HFFc6 (cell line): ENCODE data around the gene TRIM69. TPM values are rescaled to one million over a fixed set of nuclear protein-coding genes. Genes with fewer than 3 reads are reported as not detected.

ENCODE experiments used
- DNase-seq: peaks from one replicate; pipeline ENCODE4 v3.0.0-alpha.2; 2018
- H3K27ac Mint-ChIP-seq: 2 replicates; pipeline ENCODE4 v1.8.0; 2020; ENCODE audit warnings: mild to moderate bottlenecking, mixed read lengths
- H3K27me3 Mint-ChIP-seq: 2 replicates; pipeline ENCODE4 v1.8.0; 2021; ENCODE audit warnings: mild to moderate bottlenecking, moderate library complexity, mixed read lengths; ENCODE audit not compliant: insufficient read depth
- H3K36me3 Mint-ChIP-seq: 2 replicates; pipeline ENCODE4 v1.8.0; 2021; ENCODE audit warnings: low read depth, mixed read lengths
- H3K4me1 Mint-ChIP-seq: 2 replicates; pipeline ENCODE4 v1.8.0; 2020; ENCODE audit warnings: low read depth, mixed read lengths
- H3K4me3 Mint-ChIP-seq: 2 replicates; pipeline ENCODE4 v1.8.0; 2020; ENCODE audit warnings: mild to moderate bottlenecking, moderate library complexity, mixed read lengths
- H3K9me3 Mint-ChIP-seq: 2 replicates; pipeline ENCODE4 v1.8.0; 2020; ENCODE audit warnings: mild to moderate bottlenecking, mixed read lengths
- total RNA-seq, 6 experiments: library from RNA; stranded (reverse); fragmentation: NEBNext Ultra II Directional; extraction: Animal tissue kit (Norgen Biotek cat#: 25700); gene quantifications; 2 replicates in 1 of 6; 3 replicates in 5 of 6; pipeline ENCODE4 v1.2.3, GENCODE V29; 2021
- TF ChIP-seq, protein P1 (sequence below): fragments of 200-600 bp; sonication (generic); IDR thresholded peaks from 2 replicates; pipeline ENCODE4 v1.5.0; 2021; ENCODE audit warnings: antibody characterized with exemption, mild to moderate bottlenecking

TRIM69 gene
- total RNA-seq, 6 experiments from 2014 or later = 7.2 to 8.7 (median 8.3) TPM

GRCh38 chr15:44801364-44801763 is 65.0 kb downstream of the TRIM69 start:
- H3K27me3 Mint-ChIP-seq = peaks cover 19% of the 10 kb centered on the region
- DNase-seq = no peak
- H3K27ac Mint-ChIP-seq = no peak overlapping the region
- no peaks in the 10 kb centered on the region for H3K9me3 Mint-ChIP-seq
- no peaks in the 10 kb centered on the region for H3K4me1 Mint-ChIP-seq
- TF ChIP-seq, protein P1, sequence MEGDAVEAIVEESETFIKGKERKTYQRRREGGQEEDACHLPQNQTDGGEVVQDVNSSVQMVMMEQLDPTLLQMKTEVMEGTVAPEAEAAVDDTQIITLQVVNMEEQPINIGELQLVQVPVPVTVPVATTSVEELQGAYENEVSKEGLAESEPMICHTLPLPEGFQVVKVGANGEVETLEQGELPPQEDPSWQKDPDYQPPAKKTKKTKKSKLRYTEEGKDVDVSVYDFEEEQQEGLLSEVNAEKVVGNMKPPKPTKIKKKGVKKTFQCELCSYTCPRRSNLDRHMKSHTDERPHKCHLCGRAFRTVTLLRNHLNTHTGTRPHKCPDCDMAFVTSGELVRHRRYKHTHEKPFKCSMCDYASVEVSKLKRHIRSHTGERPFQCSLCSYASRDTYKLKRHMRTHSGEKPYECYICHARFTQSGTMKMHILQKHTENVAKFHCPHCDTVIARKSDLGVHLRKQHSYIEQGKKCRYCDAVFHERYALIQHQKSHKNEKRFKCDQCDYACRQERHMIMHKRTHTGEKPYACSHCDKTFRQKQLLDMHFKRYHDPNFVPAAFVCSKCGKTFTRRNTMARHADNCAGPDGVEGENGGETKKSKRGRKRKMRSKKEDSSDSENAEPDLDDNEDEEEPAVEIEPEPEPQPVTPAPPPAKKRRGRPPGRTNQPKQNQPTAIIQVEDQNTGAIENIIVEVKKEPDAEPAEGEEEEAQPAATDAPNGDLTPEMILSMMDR = no peak
- no peak overlapping the region for H3K4me3 Mint-ChIP-seq
- no peaks in the 10 kb centered on the region for H3K36me3 Mint-ChIP-seq

GRCh38 chr15:44801797-44802196 is 65.5 kb downstream of the TRIM69 start:
- DNase-seq = no peak
- Mint-ChIP-seq H3K4me1 (no peaks in the 10 kb centered on the region), H3K27ac (no peak overlapping the region), H3K4me3 (no peak overlapping the region), H3K36me3 (no peaks in the 10 kb centered on the region), H3K27me3 (peaks cover 19% of the 10 kb centered on the region), H3K9me3 (no peaks in the 10 kb centered on the region)
- TF ChIP-seq, protein P1 = no peak

GRCh38 chr15:44802336-44802735 is 66.0 kb downstream of the TRIM69 start:
- TF ChIP-seq, protein P1 = no peak
- no peak for DNase-seq
- Mint-ChIP-seq H3K4me1 (no peaks in the 10 kb centered on the region), H3K27me3 (peaks cover 19% of the 10 kb centered on the region), H3K4me3 (no peak overlapping the region), H3K9me3 (no peaks in the 10 kb centered on the region), H3K27ac (no peak overlapping the region), H3K36me3 (no peaks in the 10 kb centered on the region)

- no peak overlapping the region for H3K4me3 Mint-ChIP-seq
- H3K9me3 Mint-ChIP-seq = no peaks in the 10 kb centered on the region
- DNase-seq = no peak
- H3K4me1 Mint-ChIP-seq = no peaks in the 10 kb centered on the region
- no peaks in the 10 kb centered on the region for H3K36me3 Mint-ChIP-seq
- H3K27me3 Mint-ChIP-seq = peaks cover 24% of the 10 kb centered on the region
- TF ChIP-seq, protein P1 = no peak
- no peak overlapping the region for H3K27ac Mint-ChIP-seq
Measured at GRCh38 chr15:44804298-44805046, 68.1 kb downstream of the TRIM69 start.

DNA sequence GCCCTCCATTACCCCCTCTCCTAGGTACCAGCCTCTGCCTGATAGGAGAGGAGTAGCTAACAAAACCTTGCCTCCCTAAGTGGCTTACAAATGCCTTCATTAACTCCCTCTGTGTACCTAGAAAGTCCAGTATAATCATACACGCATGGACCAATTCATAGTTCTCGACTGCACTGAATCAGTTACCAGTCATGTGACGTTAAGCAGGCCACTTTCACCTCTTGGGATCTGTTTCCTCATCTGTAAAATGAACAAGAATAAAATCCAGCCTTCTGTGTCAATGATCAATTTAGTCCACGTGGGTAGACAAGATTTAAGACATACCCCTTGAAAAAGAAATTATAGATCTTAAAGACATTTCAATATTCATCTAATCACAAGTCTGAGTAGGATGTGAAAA is 72.2 kb downstream of the TRIM69 start:
- H3K36me3 Mint-ChIP-seq = no peaks in the 10 kb centered on the region
- no peak for DNase-seq
- H3K9me3 Mint-ChIP-seq = no peaks in the 10 kb centered on the region
- no peaks in the 10 kb centered on the region for H3K4me1 Mint-ChIP-seq
- TF ChIP-seq, protein P1 = no peak
- H3K27me3 Mint-ChIP-seq = peaks cover 25% of the 10 kb centered on the region
- H3K4me3 Mint-ChIP-seq = no peak overlapping the region
- no peak overlapping the region for H3K27ac Mint-ChIP-seq
